Calu3 (cell line): ENCODE results near the gene DIAPH1. TPM values are rescaled to one million over a fixed set of nuclear protein-coding genes. Genes with fewer than 3 reads are reported as not detected.

Source experiments
- BruUV-seq: library from RNA; stranded (reverse); fragments of 400-500 nt; replicated peaks from 2 replicates; lab custom pipeline; 2021; lab: Mats Ljungman, UMichigan
- CTCF ChIA-PET: fragments of 300-600 bp; sonication (Branson Sonifier 250); formaldehyde crosslinking; loops from one replicate; lab custom pipeline; 2022; ENCODE audit warnings: antibody characterized with exemption; lab: Charles Lee
- DNase-seq: peaks from one replicate; pipeline ENCODE4 v3.0.0; 2022
- H3K27ac Mint-ChIP-seq: one replicate; pipeline ENCODE4 v1.8.0; 2022; ENCODE audit warnings: mixed read lengths; ENCODE audit not compliant: unreplicated experiment
- H3K27me3 Mint-ChIP-seq: one replicate; pipeline ENCODE4 v1.8.0; 2022; ENCODE audit warnings: mixed read lengths; ENCODE audit not compliant: unreplicated experiment
- H3K36me3 Mint-ChIP-seq: one replicate; pipeline ENCODE4 v1.8.0; 2022; ENCODE audit warnings: mild to moderate bottlenecking, moderate library complexity, mixed read lengths; ENCODE audit not compliant: insufficient read depth, unreplicated experiment
- H3K4me1 Mint-ChIP-seq: one replicate; pipeline ENCODE4 v1.8.0; 2022; ENCODE audit warnings: mild to moderate bottlenecking, low read depth, mixed read lengths; ENCODE audit not compliant: unreplicated experiment
- H3K4me3 Mint-ChIP-seq: one replicate; pipeline ENCODE4 v1.8.0; 2022; ENCODE audit warnings: mild to moderate bottlenecking, low read depth, moderate library complexity, mixed read lengths; ENCODE audit not compliant: unreplicated experiment
- H3K9me3 Mint-ChIP-seq: one replicate; pipeline ENCODE4 v1.8.0; 2022; ENCODE audit warnings: low read depth, mixed read lengths; ENCODE audit not compliant: unreplicated experiment
- CTCF ChIP-seq: fragments of 200-600 bp; IDR thresholded peaks from one replicate; pipeline ENCODE4 v1.8.0; 2022; ENCODE audit warnings: antibody characterized with exemption; ENCODE audit not compliant: unreplicated experiment
- intact Hi-C: fragments of 100-400 bp; cut with micrococcal nuclease; formaldehyde crosslinking; loops from one replicate; pipeline ENCODE4 v1.10.0; 2022; ENCODE audit not compliant: unreplicated experiment
- total RNA-seq: library from RNA; stranded (reverse); gene quantifications from 2 replicates; pipeline ENCODE4 v1.2.3, GENCODE V29; 2022

DIAPH1 gene
- total RNA-seq, 1 experiment from 2014 or later, result 219 TPM

DNA sequence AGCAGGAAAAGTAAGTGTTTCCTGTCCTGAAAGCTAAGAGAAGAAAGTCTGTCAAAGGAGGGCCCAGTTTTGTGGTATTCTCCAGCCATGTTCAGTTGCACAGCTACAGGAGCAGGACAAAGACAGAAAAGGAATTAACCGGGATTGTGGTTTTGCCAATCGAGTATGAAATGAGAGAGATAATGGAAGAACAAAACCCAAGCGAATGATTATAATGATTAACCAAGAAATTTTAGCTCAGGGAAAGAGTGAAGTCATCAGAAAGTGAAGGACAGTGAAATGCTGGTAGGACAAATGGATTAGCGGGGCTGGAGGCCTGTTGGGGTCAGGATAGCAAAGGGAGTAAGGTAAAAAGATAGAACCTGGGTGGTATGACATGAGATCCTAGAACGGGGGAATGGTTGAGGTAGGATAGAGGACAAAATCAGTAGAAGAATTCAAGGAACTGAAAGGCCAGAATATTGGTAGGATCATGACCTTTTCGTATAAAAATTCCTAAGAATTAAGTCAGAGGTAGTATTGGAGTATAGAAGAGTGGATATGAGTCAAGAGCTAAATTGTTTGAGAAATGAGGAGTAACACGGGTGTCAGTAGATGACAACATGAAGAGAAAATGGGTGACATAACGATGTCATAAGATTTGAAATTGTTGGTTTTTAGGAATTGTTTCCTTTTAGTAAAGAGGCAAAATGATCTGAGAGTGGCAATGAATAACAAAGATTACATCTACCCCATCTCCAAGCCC is 52.8 kb downstream of the DIAPH1 start:
- Mint-ChIP-seq H3K27me3 (no peaks in the 10 kb centered on the region), H3K36me3 (peaks cover 21% of the 10 kb centered on the region), H3K4me1 (peaks cover 16% of the 10 kb centered on the region), H3K27ac (peak overlapping the region; percentile 25), H3K4me3 (no peak overlapping the region), H3K9me3 (no peaks in the 10 kb centered on the region)
- TF ChIP-seq CTCF, result no peak
- intact Hi-C loops, result loop anchor here (10.0 kb wide), 1 partner anchor 851 kb away; no protein-coding TSS in a partner anchor
- no TSS peak for BruUV-seq
- no peak for DNase-seq
- CTCF ChIA-PET, result interaction anchor here (0.8 kb wide), 1 partner anchor 79 kb away, joined by 3 read pairs; no protein-coding TSS in a partner anchor

GRCh38 chr5:141564216-141564692 is 54.5 kb downstream of the DIAPH1 start:
- peaks cover 33% of the 10 kb centered on the region for H3K4me1 Mint-ChIP-seq
- BruUV-seq, result no TSS peak

GRCh38 chr5:141560725-141561483 is 57.9 kb downstream of the DIAPH1 start:
- peaks cover 48% of the 10 kb centered on the region for H3K4me1 Mint-ChIP-seq
- intact Hi-C loops, result loop anchor here (1.0 to 10.0 kb wide), 3 partner anchors 37 to 846 kb away; partner anchors contain the start of gene PCDHGB3
- CTCF ChIA-PET, result interaction anchor here (0.6 to 1.6 kb wide), 15 partner anchors 36 to 842 kb away, joined by 3 to 26 read pairs (median 4); partner anchors contain the start of genes DIAPH1, PCDHB12, PCDHB14 and PCDHB9
- BruUV-seq, result no TSS peak
- no peaks in the 10 kb centered on the region for H3K27me3 Mint-ChIP-seq
- peaks cover 51% of the 10 kb centered on the region for H3K36me3 Mint-ChIP-seq
- DNase-seq, result peak; percentile 81
- peak; percentile 88 for TF ChIP-seq CTCF
- H3K4me3 Mint-ChIP-seq, result peak overlapping the region; percentile 51
- peak overlapping the region; percentile 98 for H3K27ac Mint-ChIP-seq
- H3K9me3 Mint-ChIP-seq, result no peaks in the 10 kb centered on the region

More at GRCh38 chr5:141564216-141564692, 54.5 kb downstream of the DIAPH1 start:
- no peak overlapping the region for H3K4me3 Mint-ChIP-seq
- CTCF ChIA-PET, result interaction anchor here (0.6 to 2.0 kb wide), 23 partner anchors 16 to 874 kb away, joined by 3 to 43 read pairs (median 6); partner anchors contain the start of genes DIAPH1, HARS1, HDAC3 and PCDHA1
- peaks cover 34% of the 10 kb centered on the region for H3K36me3 Mint-ChIP-seq
- peak; percentile 92 for TF ChIP-seq CTCF
- peak; percentile 78 for DNase-seq
- no peaks in the 10 kb centered on the region for H3K27me3 Mint-ChIP-seq
- intact Hi-C loops, result loop anchor here (1.0 to 10.0 kb wide), 3 partner anchors 162 to 849 kb away; partner anchors contain the start of genes PCDHB14 and PCDHGA9
- H3K9me3 Mint-ChIP-seq, result no peaks in the 10 kb centered on the region
- peak overlapping the region; percentile 72 for H3K27ac Mint-ChIP-seq

GRCh38 chr5:141560151-141560550 is 58.6 kb downstream of the DIAPH1 start:
- no peak for TF ChIP-seq CTCF
- Mint-ChIP-seq H3K9me3 (no peaks in the 10 kb centered on the region), H3K27ac (peak overlapping the region; percentile 98), H3K4me3 (peak overlapping the region; percentile 51), H3K27me3 (no peaks in the 10 kb centered on the region), H3K36me3 (peaks cover 45% of the 10 kb centered on the region), H3K4me1 (peaks cover 40% of the 10 kb centered on the region)
- TSS peak; percentile 78 for BruUV-seq
- DNase-seq, result no peak
- intact Hi-C loops, result loop anchor here (1.0 to 10.0 kb wide), 2 partner anchors 36 to 845 kb away; no protein-coding TSS in a partner anchor
- CTCF ChIA-PET, result interaction anchor here (0.6 to 1.6 kb wide), 7 partner anchors 59 to 337 kb away, joined by 3 to 26 read pairs (median 5); partner anchors contain the start of genes DIAPH1, PCDHB14, PCDHGA9 and PCDHGB6
